HEK293 (cell line): ENCODE results near the gene DSCAML1.

ENCODE experiments used
- CTCF ChIA-PET: fragments of 350-600 bp; formaldehyde crosslinking; extraction: SDS; loops from one replicate; lab custom pipeline; 2021; ENCODE audit warnings: antibody characterized with exemption; lab: Yijun Ruan, JAX
- POLR2A ChIA-PET: fragments of 300-600 bp; formaldehyde crosslinking; extraction: SDS; loops from one replicate; lab custom pipeline; 2020; ENCODE audit warnings: antibody characterized with exemption, inconsistent platforms; lab: Yijun Ruan, JAX
- H3K27ac ChIP-seq: fragments of 200-500 bp; sonication (Bioruptor generic); 2 replicates; pipeline ENCODE4 v1.5.1; 2014; ENCODE audit warnings: low read depth, low read length, control low read depth, inconsistent platforms; ENCODE audit errors: extremely low read depth
- H3K36me3 ChIP-seq, 2 experiments: fragments of 200-500 bp in 1 of 2; sonication (Bioruptor generic) in 1 of 2; 1 replicate in 1 of 2; 2 replicates in 1 of 2; pipeline ENCODE4 v1.5.1; 2014 to 2017; ENCODE audit warnings: inconsistent platforms in 2 of 2, low read length in 2 of 2; ENCODE audit not compliant: control insufficient read depth in 2 of 2, insufficient read depth in 1 of 2
- H3K4me1 ChIP-seq: fragments of 200-500 bp; sonication (Bioruptor generic); 2 replicates; pipeline ENCODE4 v1.5.1; 2014; ENCODE audit warnings: mild to moderate bottlenecking, low read length, inconsistent platforms; ENCODE audit not compliant: control insufficient read depth, insufficient read depth
- H3K4me3 ChIP-seq: 2 replicates; pipeline ENCODE4 v1.5.1; 2011; ENCODE audit warnings: low read depth, mild to moderate bottlenecking, control low read depth, low read length, moderate library complexity
- H3K9me3 ChIP-seq: fragments of 200-500 bp; sonication (Bioruptor generic); 2 replicates; pipeline ENCODE4 v1.5.1; 2014; ENCODE audit warnings: low read depth, low read length, inconsistent platforms; ENCODE audit not compliant: control insufficient read depth, insufficient read depth
- EGR2 ChIP-seq: fragments of 450-650 bp; formaldehyde crosslinking; IDR thresholded peaks from 2 replicates; pipeline ENCODE4 v1.5.1; 2016; ENCODE audit warnings: low read depth, missing biosample characterization, missing genetic modification characterization
- ELK4 ChIP-seq: IDR thresholded peaks from 2 replicates; pipeline ENCODE4 v1.6.1; 2011; ENCODE audit warnings: mild to moderate bottlenecking, low read depth, low read length, borderline replicate concordance
- GLIS1 ChIP-seq: fragments of 450-650 bp; formaldehyde crosslinking; IDR thresholded peaks from 2 replicates; pipeline ENCODE4 v1.5.1; 2016; ENCODE audit warnings: missing biosample characterization, missing genetic modification characterization
- KLF16 ChIP-seq: fragments of 450-650 bp; formaldehyde crosslinking; IDR thresholded peaks from 2 replicates; pipeline ENCODE4 v1.5.1; 2017; ENCODE audit warnings: missing biosample characterization, missing genetic modification characterization
- KLF8 ChIP-seq: fragments of 450-650 bp; formaldehyde crosslinking; IDR thresholded peaks from 2 replicates; pipeline ENCODE4 v1.5.1; 2016; ENCODE audit warnings: missing biosample characterization, missing genetic modification characterization
- ZNF175 ChIP-seq: fragments of 450-650 bp; formaldehyde crosslinking; IDR thresholded peaks from 2 replicates; pipeline ENCODE4 v1.5.1; 2016; ENCODE audit warnings: missing biosample characterization, missing genetic modification characterization
- ZNF184 ChIP-seq: fragments of 450-650 bp; IDR thresholded peaks from 2 replicates; pipeline ENCODE4 v1.5.1; 2018; ENCODE audit warnings: missing biosample characterization, mild to moderate bottlenecking, missing genetic modification characterization
- ZNF19 ChIP-seq: fragments of 450-650 bp; formaldehyde crosslinking; IDR thresholded peaks from 2 replicates; pipeline ENCODE4; 2016; ENCODE audit warnings: missing biosample characterization, missing genetic modification characterization, low read depth
- ZNF202 ChIP-seq: fragments of 450-650 bp; formaldehyde crosslinking; IDR thresholded peaks from 2 replicates; pipeline ENCODE4 v1.5.1; 2016; ENCODE audit warnings: missing biosample characterization, missing genetic modification characterization, borderline replicate concordance
- ZNF221 ChIP-seq: fragments of 450-650 bp; formaldehyde crosslinking; IDR thresholded peaks from 2 replicates; pipeline ENCODE4 v1.5.1; 2017; ENCODE audit warnings: missing biosample characterization, missing genetic modification characterization, borderline replicate concordance
- ZNF266 ChIP-seq: fragments of 450-650 bp; formaldehyde crosslinking; IDR thresholded peaks from 2 replicates; pipeline ENCODE4 v1.5.1; 2016; ENCODE audit warnings: missing biosample characterization, missing genetic modification characterization, low read depth
- ZNF341 ChIP-seq: fragments of 450-650 bp; formaldehyde crosslinking; IDR thresholded peaks from 2 replicates; pipeline ENCODE4; 2016; ENCODE audit warnings: low read depth, missing biosample characterization, missing genetic modification characterization
- ZNF521 ChIP-seq: fragments of 450-650 bp; formaldehyde crosslinking; IDR thresholded peaks from 2 replicates; pipeline ENCODE4 v1.5.1; 2017; ENCODE audit warnings: missing biosample characterization, mild to moderate bottlenecking, missing genetic modification characterization
- ZNF529 ChIP-seq: fragments of 450-650 bp; formaldehyde crosslinking; IDR thresholded peaks from 2 replicates; pipeline ENCODE4 v1.5.1; 2017; ENCODE audit warnings: missing genetic modification characterization, missing biosample characterization; ENCODE audit not compliant: insufficient replicate concordance
- ZNF571 ChIP-seq: fragments of 450-650 bp; formaldehyde crosslinking; IDR thresholded peaks from 2 replicates; pipeline ENCODE4 v1.5.0; 2017; ENCODE audit warnings: missing biosample characterization, missing genetic modification characterization
- ZNF670 ChIP-seq: fragments of 450-650 bp; formaldehyde crosslinking; IDR thresholded peaks from 2 replicates; pipeline ENCODE4 v1.5.1; 2016; ENCODE audit warnings: missing biosample characterization, missing genetic modification characterization, low read depth
- ZNF677 ChIP-seq: fragments of 450-650 bp; IDR thresholded peaks from 2 replicates; pipeline ENCODE4 v1.5.0; 2018; ENCODE audit warnings: missing biosample characterization, mild to moderate bottlenecking, missing genetic modification characterization, moderate library complexity
- ZNF76 ChIP-seq: fragments of 450-650 bp; formaldehyde crosslinking; IDR thresholded peaks from 2 replicates; pipeline ENCODE4; 2016; ENCODE audit warnings: low read depth, missing biosample characterization, missing genetic modification characterization, borderline replicate concordance
- ZNF776 ChIP-seq: fragments of 450-650 bp; formaldehyde crosslinking; IDR thresholded peaks from 2 replicates; pipeline ENCODE4 v1.5.0; 2017; ENCODE audit warnings: missing biosample characterization, missing genetic modification characterization, borderline replicate concordance
- ZSCAN18 ChIP-seq: fragments of 450-650 bp; formaldehyde crosslinking; IDR thresholded peaks from 2 replicates; pipeline ENCODE4 v1.5.1; 2016; ENCODE audit warnings: missing biosample characterization, missing genetic modification characterization

DSCAML1 gene

GRCh38 chr11:117475716-117476530 lies 321.1 kb downstream of the DSCAML1 start:
- Histone ChIP-seq H3K4me3 (no peak overlapping the region), H3K9me3 (no peaks in the 10 kb centered on the region), H3K27ac (no peak overlapping the region), H3K4me1 (no peaks in the 10 kb centered on the region), H3K36me3 (no peaks in the 10 kb centered on the region)
- ChIA-PET CTCF (interaction anchor here (0.6 kb wide), 1 partner anchor 641 kb away, joined by 3 read pairs; no protein-coding TSS in a partner anchor), POLR2A (no interaction called here)
- no peak for TF ChIP-seq KLF16 (tag by site-specific recombination)
- TF ChIP-seq ZNF184 (tag by site-specific recombination), result no peak
- no peak for TF ChIP-seq ZSCAN18 (tag by site-specific recombination)
- no peak for TF ChIP-seq ZNF776 (tag by site-specific recombination)

- no peak overlapping the region for H3K27ac ChIP-seq
- no peaks in the 10 kb centered on the region for H3K4me1 ChIP-seq
- H3K9me3 ChIP-seq, result no peaks in the 10 kb centered on the region
- POLR2A ChIA-PET, result no interaction called here
- CTCF ChIA-PET, result no interaction called here
- H3K4me3 ChIP-seq, result no peak overlapping the region
- no peaks in the 10 kb centered on the region for H3K36me3 ChIP-seq
- no peak for TF ChIP-seq ELK4
- no peak for TF ChIP-seq ZNF19
- TF ChIP-seq ZNF521 (tag by site-specific recombination), result no peak
- no peak for TF ChIP-seq ZNF677 (tag by site-specific recombination)
- TF ChIP-seq ZNF266 (tag by site-specific recombination), result no peak
- no peak for TF ChIP-seq ZNF776 (tag by site-specific recombination)
- TF ChIP-seq ZNF341 (tag by site-specific recombination), result no peak
- no peak for TF ChIP-seq EGR2 (tag by site-specific recombination)
- no peak for TF ChIP-seq ZNF76 (tag by site-specific recombination)
- TF ChIP-seq ZNF529, result no peak
- TF ChIP-seq ZNF571 (tag by site-specific recombination), result no peak
- TF ChIP-seq ZNF202 (tag by site-specific recombination), result no peak
- no peak for TF ChIP-seq ZNF175 (tag by site-specific recombination)
- no peak for TF ChIP-seq ZNF221 (tag by site-specific recombination)
- no peak for TF ChIP-seq ZNF670 (tag by site-specific recombination)
- no peak for TF ChIP-seq KLF8
- no peak for TF ChIP-seq GLIS1 (tag by site-specific recombination)
- TF ChIP-seq, all 188 proteins: peak for 0
Observed at GRCh38 chr11:117473481-117474091, 323.4 kb downstream of the DSCAML1 start.
